ENCODE measurements around the gene APCDD1L.

GRCh38 chr20:58511364-58511763 lies 3.8 kb downstream of the APCDD1L start:
- TF ChIP-seq POLR2AphosphoS5 (IDR thresholded peaks at IDR 0.05; ENCODE audit: low read depth) (no peak), GABPA (IDR thresholded peaks at IDR 0.05; ENCODE audit: low read depth) (no peak), CTCF (IDR thresholded peaks at IDR 0.05; ENCODE audit: insufficient read depth, low read length) (no peak)

Measured in HL-60 (cell line).